GM19463 (cell line): ENCODE measurements around the gene IPP.
A peak's percentile ranks its signal among the peaks of the same experiment; 100 is the strongest.
"Not testable (repeated sequence)": the region's sequence is repeated elsewhere in the genome, so short reads cannot be mapped to it uniquely, and the experiment has no call there.

Experiments used
- ATAC-seq: cut with Tn5 transposase; IDR thresholded peaks from one replicate; pipeline ENCODE4 v1.9.1; 2021; ENCODE audit warnings: mild to moderate bottlenecking, moderate library complexity; ENCODE audit not compliant: unreplicated experiment

The IPP gene

DNA sequence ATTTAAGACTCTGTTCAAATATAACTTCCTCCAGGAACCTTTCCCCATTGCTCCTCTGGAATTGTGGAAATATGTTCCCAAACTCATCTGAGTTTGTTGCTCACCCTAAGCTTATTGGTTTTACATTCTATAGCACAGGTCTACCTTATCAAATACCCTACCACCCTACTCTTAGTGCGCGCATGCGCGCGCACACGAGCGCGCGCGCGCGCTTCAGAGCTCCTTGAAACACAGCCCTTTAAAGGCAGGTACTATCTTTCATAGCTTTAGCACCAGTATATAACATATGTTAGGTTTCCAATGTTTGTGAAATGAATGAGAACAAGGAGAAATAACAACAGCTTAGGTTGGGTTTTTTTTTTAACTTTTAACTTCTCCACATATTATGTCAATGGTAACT lies 3.5 kb downstream of the IPP start:
- no peak for ATAC-seq

DNA sequence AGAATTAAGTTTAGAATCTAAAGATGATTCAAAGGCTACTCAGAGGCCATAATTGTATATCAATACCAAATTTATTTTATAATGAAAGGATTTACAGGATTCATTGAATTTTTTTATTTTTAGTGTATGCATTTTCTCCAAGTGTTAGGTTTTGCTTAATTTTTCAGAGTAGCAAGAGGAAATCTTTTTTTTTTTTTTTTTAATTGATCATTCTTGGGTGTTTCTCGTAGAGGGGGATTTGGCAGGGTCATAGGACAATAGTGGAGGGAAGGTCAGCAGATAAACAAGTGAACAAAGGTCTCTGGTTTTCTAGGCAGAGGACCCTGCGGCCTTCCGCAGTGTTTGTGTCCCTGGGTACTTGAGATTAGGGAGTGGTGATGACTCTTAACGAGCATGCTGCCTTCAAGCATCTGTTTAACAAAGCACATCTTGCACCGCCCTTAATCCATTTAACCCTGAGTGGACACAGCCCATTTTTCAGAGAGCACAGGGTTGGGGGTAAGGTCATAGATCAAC lies 10.8 kb downstream of the IPP start:
- ATAC-seq, result not testable (repeated sequence)

GRCh38 chr1:45739137-45739536 lies 11.3 kb downstream of the IPP start:
- ATAC-seq, result no peak

GRCh38 chr1:45730780-45731319 lies 19.6 kb downstream of the IPP start:
- no peak for ATAC-seq

DNA sequence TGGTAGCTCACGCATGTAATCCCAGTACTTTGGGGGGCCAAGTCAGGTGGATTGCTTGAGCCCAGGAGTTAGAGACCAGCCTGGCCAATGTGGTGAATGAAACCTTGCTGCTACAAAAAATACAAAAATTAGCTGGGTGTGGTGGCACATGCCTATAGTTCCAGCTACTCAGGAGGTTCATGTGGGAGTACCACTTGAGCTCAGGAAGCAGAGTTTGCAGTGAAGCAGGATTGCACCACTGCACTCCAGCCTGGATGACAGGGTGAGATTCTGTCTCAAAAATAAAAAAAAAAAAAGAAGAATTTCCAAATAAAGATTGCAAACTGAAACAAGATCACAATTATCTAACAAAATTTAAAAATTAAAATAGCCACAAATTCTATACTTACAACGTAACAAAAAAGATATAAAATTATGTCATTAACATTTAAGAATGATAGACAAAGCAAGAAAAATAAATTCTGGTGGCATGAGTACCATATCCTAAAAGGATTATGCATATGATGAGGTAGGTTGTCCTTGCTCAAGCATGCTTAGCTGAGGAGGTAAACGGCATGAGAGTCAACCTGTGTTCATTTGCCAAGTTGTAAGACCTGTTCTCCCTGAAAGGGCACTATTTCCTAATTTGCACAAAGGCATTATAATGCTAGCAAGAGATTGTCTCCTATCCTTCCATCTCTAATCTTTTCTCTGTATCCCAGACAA lies 20.2 kb downstream of the IPP start:
- ATAC-seq, result no peak

DNA sequence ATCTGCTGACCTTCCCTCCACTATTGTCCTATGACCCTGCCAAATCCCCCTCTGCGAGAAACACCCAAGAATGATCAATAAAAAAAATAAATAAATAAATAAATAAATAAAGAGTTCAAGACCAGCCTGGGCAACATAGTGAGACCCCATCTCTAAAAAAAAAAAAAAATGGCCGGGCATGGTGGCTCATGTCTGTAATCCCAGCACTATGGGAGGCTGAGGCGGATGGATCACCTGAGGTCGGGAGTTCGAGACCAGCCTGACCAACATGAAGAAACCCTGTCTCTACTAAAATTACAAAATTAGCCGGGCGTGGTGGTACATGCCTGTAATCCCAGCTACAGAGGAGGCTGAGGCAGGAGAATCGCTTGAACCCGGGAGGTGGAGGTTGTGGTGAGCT lies 24.4 kb downstream of the IPP start:
- ATAC-seq, result not testable (repeated sequence)

- no peak for ATAC-seq
Observed at GRCh38 chr1:45723248-45723930, 27.1 kb downstream of the IPP start.

DNA sequence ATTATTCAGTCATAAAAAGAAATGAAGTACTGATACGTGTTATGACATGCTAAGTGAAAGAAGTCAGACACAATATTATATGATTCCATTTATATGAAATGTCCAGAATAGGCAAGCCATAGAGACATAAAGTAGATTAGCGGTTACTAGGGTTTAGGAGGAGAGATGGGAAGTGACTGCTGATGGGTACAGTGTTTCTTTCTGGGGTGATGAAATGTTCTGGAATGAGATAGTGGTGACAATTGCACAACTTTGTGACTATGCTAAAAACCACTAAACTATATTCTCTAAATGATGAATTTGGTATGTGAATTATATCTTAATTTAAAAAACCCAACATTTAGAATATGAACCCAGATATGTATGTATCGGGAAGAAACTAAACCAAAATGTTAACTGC lies 27.6 kb downstream of the IPP start:
- ATAC-seq, result no peak

GRCh38 chr1:45721207-45721606 lies 29.2 kb downstream of the IPP start:
- ATAC-seq, result no peak

DNA sequence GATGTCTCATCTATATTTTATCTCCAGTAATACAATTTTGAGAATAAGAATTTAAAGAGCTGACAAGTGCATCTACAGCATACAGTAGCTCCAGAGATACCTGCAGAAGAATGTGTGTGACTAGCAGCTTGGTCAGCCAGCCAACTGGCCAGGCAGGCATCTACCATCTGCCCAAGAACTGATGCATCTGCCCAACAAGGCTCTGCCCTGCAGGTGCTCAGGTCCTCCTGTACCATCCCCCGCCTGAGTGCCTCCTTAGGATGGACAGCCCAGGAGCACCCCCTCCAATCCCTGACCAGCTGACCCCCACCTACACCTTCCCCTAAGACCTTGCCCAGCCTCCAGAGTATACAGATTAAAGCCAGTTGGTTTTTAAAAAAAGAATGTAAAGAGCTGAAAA lies 32.2 kb downstream of the IPP start:
- ATAC-seq, result no peak

- not testable (repeated sequence) for ATAC-seq
Observed at GRCh38 chr1:45717386-45717785, 33.1 kb downstream of the IPP start.

DNA sequence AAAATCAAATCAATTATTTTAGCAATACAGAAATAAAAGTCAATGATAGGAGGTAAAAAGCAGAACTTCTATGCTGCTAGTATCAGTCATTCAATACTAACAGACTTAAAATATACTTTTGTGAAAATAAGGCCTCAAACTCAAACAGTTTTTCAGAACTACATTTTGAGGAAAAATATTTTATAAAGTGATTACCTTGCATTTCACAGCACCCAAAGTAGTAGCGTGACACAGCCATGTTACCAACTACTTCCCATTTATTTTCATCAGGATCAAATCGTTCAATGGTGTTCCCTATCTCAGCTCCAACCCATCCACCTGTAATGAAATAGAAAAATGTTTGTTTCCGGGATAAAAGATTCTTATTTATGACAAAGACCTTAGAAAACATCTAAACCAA lies 33.8 kb downstream of the IPP start:
- ATAC-seq, result no peak

DNA sequence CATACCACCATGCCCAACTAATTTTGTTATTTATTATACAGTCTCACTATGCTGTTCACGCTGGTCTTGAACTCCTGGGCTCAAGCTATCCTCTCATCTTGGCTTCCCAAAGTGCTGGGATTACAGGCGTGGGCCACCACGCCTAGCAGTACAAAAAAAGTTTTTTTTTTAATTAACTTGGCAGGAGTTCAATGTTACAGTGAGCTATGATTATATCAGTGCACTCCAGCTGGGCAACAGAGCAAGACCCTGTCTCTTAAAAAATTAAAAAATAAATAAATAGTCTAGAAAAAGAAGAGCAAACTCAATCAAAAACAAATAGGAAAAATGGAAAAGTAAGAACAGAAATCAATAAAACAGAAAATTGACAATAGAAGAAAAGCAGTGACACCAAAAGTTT lies 36.7 kb downstream of the IPP start:
- ATAC-seq, result no peak

DNA sequence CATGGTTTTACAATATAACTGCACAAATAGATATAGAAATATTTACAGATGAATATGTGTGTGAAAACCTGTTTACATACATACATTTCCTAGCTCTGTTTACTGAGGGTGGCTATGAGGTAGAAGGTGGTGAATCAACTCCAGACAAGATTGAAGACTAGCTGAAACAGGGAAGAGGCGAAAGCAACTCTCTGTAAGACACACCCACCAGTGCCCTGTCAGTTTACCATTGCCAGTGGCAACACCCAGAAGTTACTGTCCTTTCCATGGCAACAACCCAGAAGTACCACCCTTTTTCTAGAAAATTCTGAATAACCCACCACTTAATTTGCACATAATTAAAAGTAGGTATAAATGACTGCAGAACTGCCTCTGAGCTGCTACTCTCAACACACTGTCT lies 45.8 kb downstream of the IPP start:
- ATAC-seq, result no peak

GRCh38 chr1:45694823-45695222 lies 55.6 kb downstream of the IPP start:
- no peak for ATAC-seq

DNA sequence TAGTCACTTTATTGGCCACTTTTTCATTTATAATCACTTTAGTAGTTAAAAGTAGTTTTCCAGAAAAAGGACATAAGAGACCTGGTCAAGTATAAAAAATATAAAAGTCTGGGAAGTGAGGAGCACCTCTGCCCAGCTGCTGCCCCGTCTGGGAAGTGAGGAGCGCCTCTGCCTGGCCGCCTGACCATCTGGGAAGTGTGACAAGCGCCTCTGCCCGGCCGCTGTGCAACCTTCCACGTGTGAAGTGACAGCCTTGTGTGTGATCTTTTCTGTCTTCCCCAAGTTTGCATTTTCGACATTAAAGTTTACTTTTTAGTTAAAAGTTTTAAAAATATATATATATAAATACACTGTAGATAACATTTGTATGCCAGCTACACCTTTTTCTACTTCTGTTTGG lies 56.6 kb downstream of the IPP start:
- not testable (repeated sequence) for ATAC-seq

- no peak for ATAC-seq
Observed at GRCh38 chr1:45687754-45688740, 62.4 kb downstream of the IPP start, which contains the start of gene TMEM69. Gene TMEM69, plus strand, starts transcription at chr1:45688181. Its CDS starts 2,888 bp downstream, at chr1:45691069.

- ATAC-seq, result peak; percentile 87
Observed at GRCh38 chr1:45687014-45687753, 63.3 kb downstream of the IPP start.

GRCh38 chr1:45686288-45687013 lies 64.0 kb downstream of the IPP start, which contains the start of gene GPBP1L1:
Gene GPBP1L1, minus strand, starts transcription at chr1:45686533. Its CDS starts 27,446 bp downstream, at chr1:45659087.
- peak; percentile 49 for ATAC-seq

GRCh38 chr1:45686015-45686287 lies 64.5 kb downstream of the IPP start:
- no peak for ATAC-seq
